ENCODE results near the gene C1orf198. TPM values are rescaled to one million over a fixed set of nuclear protein-coding genes. Genes with fewer than 3 reads are reported as not detected.

Gene C1orf198
- total RNA-seq, 2 donors from 2014 or later = 166 to 273 TPM

DNA sequence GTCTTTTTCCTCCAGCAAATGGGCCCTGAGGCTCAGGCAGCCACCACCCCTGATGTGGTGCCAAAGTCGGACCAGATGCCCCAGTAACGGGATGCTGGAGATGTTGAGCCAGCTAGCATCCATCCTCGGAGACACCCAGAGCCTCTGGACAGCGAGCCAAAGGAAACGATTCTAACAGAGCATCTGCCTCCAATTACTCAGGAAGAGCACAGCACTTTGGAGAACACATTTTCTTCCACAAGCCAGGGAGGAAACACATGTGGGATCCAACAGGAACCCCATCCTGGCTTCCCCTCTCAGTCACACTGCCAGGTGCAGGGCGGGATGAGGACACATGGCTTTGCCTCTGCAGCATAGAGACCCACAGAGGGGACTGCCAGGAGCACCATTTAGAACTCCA lies 44.9 kb downstream of the C1orf198 start:
- ATAC-seq (ENCODE audit: insufficient number of reproducible peaks, low FRiP score, low read depth) = no peak
- H3K27ac ChIP-seq = peak overlapping the region; percentile 84 to 91
- TF ChIP-seq CTCF (IDR thresholded peaks at IDR 0.05) = no peak
- no peak overlapping the region for H3K4me3 ChIP-seq
- no peaks in the 10 kb centered on the region for H3K27me3 ChIP-seq (replicated peaks; ENCODE audit: insufficient read depth)
- no peaks in the 10 kb centered on the region for H3K9me3 ChIP-seq
- DNase-seq (ENCODE audit: low spot score) = no peak
- H3K4me1 ChIP-seq (ENCODE audit: control insufficient read depth in 1 of 2, low read depth in 2 of 2) = peaks cover 40 to 72% of the 10 kb centered on the region in 2 donors
- H3K36me3 ChIP-seq = no peaks in the 10 kb centered on the region

DNA sequence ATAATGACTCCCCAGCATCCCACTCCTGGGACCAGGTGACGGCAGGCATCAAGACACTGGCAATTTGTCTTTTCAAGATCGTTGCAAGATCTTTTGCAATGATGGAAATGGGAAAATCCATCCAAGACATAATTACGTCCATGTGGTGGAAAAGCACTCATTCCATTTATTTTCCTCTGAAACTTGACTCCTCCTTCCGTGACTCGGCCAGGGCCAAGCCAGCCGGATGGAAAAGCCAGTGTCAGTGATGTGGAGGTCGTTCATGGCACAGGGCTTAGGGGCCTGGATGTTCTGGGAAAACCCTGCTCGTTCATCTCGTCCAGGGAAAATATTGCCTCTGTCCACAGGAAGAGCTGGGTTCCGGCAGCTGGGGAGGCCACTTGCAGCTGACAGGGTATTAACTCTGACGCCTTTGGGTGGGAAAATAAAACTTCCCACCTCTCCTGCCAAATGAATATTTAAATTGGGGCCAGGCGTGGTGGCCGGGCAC lies 46.2 kb downstream of the C1orf198 start:
- peaks cover 27 to 59% of the 10 kb centered on the region in 2 donors for H3K4me1 ChIP-seq (ENCODE audit: control insufficient read depth in 1 of 2, low read depth in 2 of 2)
- no peak for ATAC-seq (ENCODE audit: insufficient number of reproducible peaks, low FRiP score, low read depth)

DNA sequence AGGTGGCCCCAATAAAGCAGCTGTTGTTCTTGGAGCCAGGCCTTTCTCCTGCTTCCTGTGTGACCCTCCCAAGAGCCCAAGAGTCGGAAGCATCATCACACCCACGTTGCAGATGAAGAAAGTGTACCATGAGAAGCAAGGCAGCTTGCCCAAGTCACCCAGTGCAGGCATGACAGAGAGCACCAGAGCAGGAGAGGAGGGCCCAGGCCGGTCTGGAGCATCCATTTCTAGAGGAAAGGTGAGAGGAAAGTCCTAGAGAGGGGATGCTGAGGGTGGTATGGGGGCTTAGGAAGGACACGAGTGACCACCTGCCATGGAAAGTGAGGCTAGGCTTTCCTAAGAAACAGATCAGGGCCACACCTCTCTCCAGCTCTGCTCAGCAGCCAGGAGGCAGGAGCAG lies 47.0 kb downstream of the C1orf198 start:
- peak overlapping the region in 1 of 2 donors; percentile 91 for H3K27ac ChIP-seq

More for the DNA sequence above, 46.2 kb downstream of the C1orf198 start:
- H3K4me3 ChIP-seq = no peak overlapping the region
- DNase-seq (ENCODE audit: low spot score) = no peak
- H3K36me3 ChIP-seq = no peaks in the 10 kb centered on the region
- peak overlapping the region in 1 of 2 donors; percentile 91 for H3K27ac ChIP-seq
- H3K27me3 ChIP-seq (replicated peaks; ENCODE audit: insufficient read depth) = no peaks in the 10 kb centered on the region
- no peaks in the 10 kb centered on the region for H3K9me3 ChIP-seq
- TF ChIP-seq CTCF (IDR thresholded peaks at IDR 0.05) = no peak

GRCh38 chr1:230820568-230820967 lies 47.8 kb downstream of the C1orf198 start:
- ATAC-seq (ENCODE audit: insufficient number of reproducible peaks, low FRiP score, low read depth) = no peak
- TF ChIP-seq CTCF (IDR thresholded peaks at IDR 0.05) = no peak
- no peaks in the 10 kb centered on the region for H3K27me3 ChIP-seq (replicated peaks; ENCODE audit: insufficient read depth)
- DNase-seq (ENCODE audit: low spot score) = no peak
- H3K36me3 ChIP-seq = no peaks in the 10 kb centered on the region
- H3K4me3 ChIP-seq = no peak overlapping the region
- H3K27ac ChIP-seq = no peak overlapping the region
- peaks cover 11 to 44% of the 10 kb centered on the region in 2 donors for H3K4me1 ChIP-seq (ENCODE audit: control insufficient read depth in 1 of 2, low read depth in 2 of 2)
- no peaks in the 10 kb centered on the region for H3K9me3 ChIP-seq

More for the DNA sequence above, 47.0 kb downstream of the C1orf198 start:
- H3K27me3 ChIP-seq (replicated peaks; ENCODE audit: insufficient read depth) = no peaks in the 10 kb centered on the region
- ATAC-seq (ENCODE audit: insufficient number of reproducible peaks, low FRiP score, low read depth) (no peak), DNase-seq (ENCODE audit: low spot score) (no peak)
- no peak overlapping the region for H3K4me3 ChIP-seq
- H3K9me3 ChIP-seq = no peaks in the 10 kb centered on the region
- TF ChIP-seq CTCF (IDR thresholded peaks at IDR 0.05) = no peak
- no peaks in the 10 kb centered on the region for H3K36me3 ChIP-seq
- peaks cover 19 to 51% of the 10 kb centered on the region in 2 donors for H3K4me1 ChIP-seq (ENCODE audit: control insufficient read depth in 1 of 2, low read depth in 2 of 2)

- no peak for TF ChIP-seq CTCF (IDR thresholded peaks at IDR 0.05)
Measured at GRCh38 chr1:230819976-230820375, 48.3 kb downstream of the C1orf198 start.

More at GRCh38 chr1:230819976-230820375, 48.3 kb downstream of the C1orf198 start:
- Histone ChIP-seq H3K27ac (no peak overlapping the region), H3K36me3 (no peaks in the 10 kb centered on the region), H3K27me3 (replicated peaks; ENCODE audit: insufficient read depth) (no peaks in the 10 kb centered on the region), H3K4me3 (no peak overlapping the region), H3K4me1 (ENCODE audit: control insufficient read depth in 1 of 2, low read depth in 2 of 2) (peaks cover 10 to 38% of the 10 kb centered on the region in 2 donors), H3K9me3 (no peaks in the 10 kb centered on the region)
- no peak for ATAC-seq (ENCODE audit: insufficient number of reproducible peaks, low FRiP score, low read depth)
- no peak for DNase-seq (ENCODE audit: low spot score)

Data from thoracic aorta (tissue), 2 donors.